Measurements from ENCODE around the gene ARHGAP18.

The ARHGAP18 gene

GRCh38 chr6:129709769-129710449 is at the start of gene ARHGAP18:
ARHGAP18 (minus strand) TSS chr6:129710177; CDS start chr6:129710136, 41 bp downstream.
- peak; percentile 53 for DNase-seq (ENCODE audit: low read depth)

- DNase-seq (ENCODE audit: low read depth), result no peak
Measured at GRCh38 chr6:129755787-129756186, 45.8 kb upstream of the ARHGAP18 start.

GRCh38 chr6:129754750-129755149 is 44.8 kb upstream of the ARHGAP18 start:
- DNase-seq (ENCODE audit: low read depth), result no peak

- no peak for DNase-seq (ENCODE audit: low read depth)
Measured at GRCh38 chr6:129753422-129753821, 43.4 kb upstream of the ARHGAP18 start.

GRCh38 chr6:129751384-129751783 is 41.4 kb upstream of the ARHGAP18 start:
- DNase-seq (ENCODE audit: low read depth), result no peak

GRCh38 chr6:129750360-129750759 is 40.4 kb upstream of the ARHGAP18 start:
- DNase-seq (ENCODE audit: low read depth), result no peak

- no peak for DNase-seq (ENCODE audit: low read depth)
Measured at GRCh38 chr6:129749749-129750120, 39.8 kb upstream of the ARHGAP18 start.

- DNase-seq (ENCODE audit: low read depth), result no peak
Measured at GRCh38 chr6:129748901-129749748, 39.1 kb upstream of the ARHGAP18 start.

GRCh38 chr6:129748212-129748900 is 38.4 kb upstream of the ARHGAP18 start:
- peak; percentile 21 for DNase-seq (ENCODE audit: low read depth)

GRCh38 chr6:129747588-129748112 is 37.7 kb upstream of the ARHGAP18 start:
- DNase-seq (ENCODE audit: low read depth), result no peak

- DNase-seq (ENCODE audit: low read depth), result no peak
Measured at GRCh38 chr6:129744880-129745237, 34.9 kb upstream of the ARHGAP18 start.

- DNase-seq (ENCODE audit: low read depth), result no peak
Measured at GRCh38 chr6:129744201-129744879, 34.4 kb upstream of the ARHGAP18 start.

GRCh38 chr6:129740013-129740412 is 30.0 kb upstream of the ARHGAP18 start:
- no peak for DNase-seq (ENCODE audit: low read depth)

GRCh38 chr6:129736105-129736504 is 26.1 kb upstream of the ARHGAP18 start:
- DNase-seq (ENCODE audit: low read depth), result no peak

GRCh38 chr6:129733290-129733689 is 23.3 kb upstream of the ARHGAP18 start:
- no peak for DNase-seq (ENCODE audit: low read depth)

GRCh38 chr6:129732542-129732941 is 22.6 kb upstream of the ARHGAP18 start:
- DNase-seq (ENCODE audit: low read depth), result no peak

GRCh38 chr6:129732034-129732433 is 22.1 kb upstream of the ARHGAP18 start:
- DNase-seq (ENCODE audit: low read depth), result no peak

GRCh38 chr6:129731428-129731827 is 21.5 kb upstream of the ARHGAP18 start:
- no peak for DNase-seq (ENCODE audit: low read depth)

GRCh38 chr6:129730477-129731165 is 20.6 kb upstream of the ARHGAP18 start:
- no peak for DNase-seq (ENCODE audit: low read depth)

GRCh38 chr6:129726650-129727049 is 16.7 kb upstream of the ARHGAP18 start:
- no peak for DNase-seq (ENCODE audit: low read depth)

- no peak for DNase-seq (ENCODE audit: low read depth)
Measured at GRCh38 chr6:129725341-129725740, 15.4 kb upstream of the ARHGAP18 start.

Data from stimulated activated CD8-positive, alpha-beta memory T cell treated with anti-CD3 and anti-CD28 coated beads, Interleukin-12 subunit alpha, Interleukin-12 subunit beta, amount 100 ng/mL, for 4 hours (primary cell).